Natural killer cell treated with Interleukin-12 subunit alpha and Interleukin-12 subunit beta and Interleukin-15 and Interleukin-18, amount 100 ng/mL, for 72 hours (primary cell): ENCODE results near the gene TXNDC17. TPM values are rescaled to one million over a fixed set of nuclear protein-coding genes. Genes with fewer than 3 reads are reported as not detected.
"Not testable (repeated sequence)": the region's sequence is repeated elsewhere in the genome, so short reads cannot be mapped to it uniquely, and the experiment has no call there.

ENCODE experiments used
- ATAC-seq, 2 donors: fragments of 150-1000 bp; cut with Tn5 transposase in 1 of 2; sonication (Bioruptor Pico), chemical (Tn5 transposase) in 1 of 2; 2 replicates each; pipeline ENCODE4 v1.10.0; 2021
- DNase-seq: peaks from one replicate; pipeline ENCODE4 v3.0.0; 2022; ENCODE audit warnings: low spot score
- H3K27ac Mint-ChIP-seq, 2 donors: 1 replicate in 1 of 2; 2 replicates in 1 of 2; pipeline ENCODE4 v1.8.0; 2022; ENCODE audit warnings: mixed read lengths in 2 of 2, mild to moderate bottlenecking in 1 of 2, moderate library complexity in 1 of 2
- H3K27me3 Mint-ChIP-seq, 2 donors: 1 replicate in 1 of 2; 2 replicates in 1 of 2; pipeline ENCODE4 v1.8.0; 2022; ENCODE audit warnings: mixed read lengths in 2 of 2
- H3K36me3 Mint-ChIP-seq: one replicate; pipeline ENCODE4 v1.8.0; 2022; ENCODE audit warnings: mixed read lengths
- H3K4me1 Mint-ChIP-seq, 2 donors: 1 replicate in 1 of 2; 2 replicates in 1 of 2; pipeline ENCODE4 v1.8.0; 2022; ENCODE audit warnings: low read depth in 2 of 2, mixed read lengths in 2 of 2, mild to moderate bottlenecking in 1 of 2
- H3K4me3 Mint-ChIP-seq: one replicate; pipeline ENCODE4 v1.8.0; 2022; ENCODE audit warnings: mixed read lengths
- H3K9me3 Mint-ChIP-seq: 2 replicates; pipeline ENCODE4 v1.8.0; 2022; ENCODE audit warnings: mixed read lengths
- total RNA-seq, 2 donors: library from RNA; stranded (reverse); gene quantifications; one replicate each; pipeline ENCODE4 v1.2.3, GENCODE V29; 2022

TXNDC17 gene
- total RNA-seq, 2 donors from 2014 or later, result 75.9 to 106 TPM

GRCh38 chr17:6660101-6660500, 19.2 kb downstream of the TXNDC17 start:
- no peak overlapping the region for H3K27ac Mint-ChIP-seq
- H3K27me3 Mint-ChIP-seq, result peaks cover 53 to 70% of the 10 kb centered on the region in 2 donors
- no peaks in the 10 kb centered on the region for H3K9me3 Mint-ChIP-seq

GRCh38 chr17:6660805-6661463, 20.1 kb downstream of the TXNDC17 start:
- no peak overlapping the region for H3K27ac Mint-ChIP-seq
- no peak for DNase-seq
- no peak for ATAC-seq

More at GRCh38 chr17:6660101-6660500, 19.2 kb downstream of the TXNDC17 start:
- no peaks in the 10 kb centered on the region for H3K36me3 Mint-ChIP-seq
- no peak overlapping the region for H3K4me3 Mint-ChIP-seq
- peaks cover 15 to 21% of the 10 kb centered on the region in 2 donors for H3K4me1 Mint-ChIP-seq
- DNase-seq (no peak), ATAC-seq (no peak)

GRCh38 chr17:6661464-6661848, 20.6 kb downstream of the TXNDC17 start:
- peaks cover 47 to 57% of the 10 kb centered on the region in 2 donors for H3K27me3 Mint-ChIP-seq
- no peak overlapping the region for H3K27ac Mint-ChIP-seq
- no peaks in the 10 kb centered on the region for H3K9me3 Mint-ChIP-seq
- DNase-seq (no peak), ATAC-seq (no peak)
- no peaks in the 10 kb centered on the region for H3K36me3 Mint-ChIP-seq
- H3K4me1 Mint-ChIP-seq, result peaks cover 5 to 15% of the 10 kb centered on the region in 2 donors
- H3K4me3 Mint-ChIP-seq, result no peak overlapping the region

More at GRCh38 chr17:6660805-6661463, 20.1 kb downstream of the TXNDC17 start:
- Mint-ChIP-seq H3K9me3 (no peaks in the 10 kb centered on the region), H3K4me1 (peaks cover 8 to 15% of the 10 kb centered on the region in 2 donors), H3K4me3 (no peak overlapping the region), H3K27me3 (peaks cover 50 to 61% of the 10 kb centered on the region in 2 donors), H3K36me3 (no peaks in the 10 kb centered on the region)

GRCh38 chr17:6663200-6663599, 22.3 kb downstream of the TXNDC17 start:
- ATAC-seq, H3K36me3 Mint-ChIP-seq, DNase-seq, H3K27ac Mint-ChIP-seq, H3K4me3 Mint-ChIP-seq, H3K9me3 Mint-ChIP-seq: not testable (repeated sequence)
- peaks cover 9 to 15% of the 10 kb centered on the region in 2 donors for H3K4me1 Mint-ChIP-seq
- peaks cover 49 to 54% of the 10 kb centered on the region in 2 donors for H3K27me3 Mint-ChIP-seq

- Mint-ChIP-seq H3K36me3 (no peaks in the 10 kb centered on the region), H3K4me1 (peaks cover 0 to 4% of the 10 kb centered on the region in 2 donors), H3K27ac (no peak overlapping the region), H3K4me3 (no peak overlapping the region), H3K27me3 (peaks cover 43% of the 10 kb centered on the region in 2 donors), H3K9me3 (no peaks in the 10 kb centered on the region)
- DNase-seq (no peak), ATAC-seq (peak; percentile 65 to 89)
Observed at GRCh38 chr17:6666077-6666521, 25.2 kb downstream of the TXNDC17 start.

- ATAC-seq (no peak), DNase-seq (no peak)
- H3K4me1 Mint-ChIP-seq, result peaks cover 0 to 4% of the 10 kb centered on the region in 2 donors
- H3K27me3 Mint-ChIP-seq, result peaks cover 38 to 40% of the 10 kb centered on the region in 2 donors
- H3K36me3 Mint-ChIP-seq, result no peaks in the 10 kb centered on the region
- no peaks in the 10 kb centered on the region for H3K9me3 Mint-ChIP-seq
- no peak overlapping the region for H3K4me3 Mint-ChIP-seq
- no peak overlapping the region for H3K27ac Mint-ChIP-seq
Observed at GRCh38 chr17:6666557-6666956, 25.7 kb downstream of the TXNDC17 start.

- no peak for DNase-seq
- peaks cover 32 to 35% of the 10 kb centered on the region in 2 donors for H3K27me3 Mint-ChIP-seq
- ATAC-seq, result no peak
- H3K9me3 Mint-ChIP-seq, result no peaks in the 10 kb centered on the region
- H3K36me3 Mint-ChIP-seq, result no peaks in the 10 kb centered on the region
- peaks cover 0 to 4% of the 10 kb centered on the region in 2 donors for H3K4me1 Mint-ChIP-seq
- H3K27ac Mint-ChIP-seq, result no peak overlapping the region
- H3K4me3 Mint-ChIP-seq, result no peak overlapping the region
Observed at GRCh38 chr17:6667516-6667915, 26.7 kb downstream of the TXNDC17 start.

GRCh38 chr17:6668219-6668618, 27.4 kb downstream of the TXNDC17 start:
- peaks cover 25 to 30% of the 10 kb centered on the region in 2 donors for H3K27me3 Mint-ChIP-seq
- no peak overlapping the region for H3K4me3 Mint-ChIP-seq
- H3K4me1 Mint-ChIP-seq, result peaks cover 0 to 4% of the 10 kb centered on the region in 2 donors
- no peaks in the 10 kb centered on the region for H3K9me3 Mint-ChIP-seq
- no peak for ATAC-seq
- H3K27ac Mint-ChIP-seq, result no peak overlapping the region
- no peaks in the 10 kb centered on the region for H3K36me3 Mint-ChIP-seq
- no peak for DNase-seq

GRCh38 chr17:6668727-6669425, 28.0 kb downstream of the TXNDC17 start:
- peaks cover 0 to 4% of the 10 kb centered on the region in 2 donors for H3K4me1 Mint-ChIP-seq
- ATAC-seq (no peak), DNase-seq (no peak)
- no peaks in the 10 kb centered on the region for H3K9me3 Mint-ChIP-seq
- H3K27ac Mint-ChIP-seq, result no peak overlapping the region
- H3K27me3 Mint-ChIP-seq, result peaks cover 23 to 33% of the 10 kb centered on the region in 2 donors
- no peak overlapping the region for H3K4me3 Mint-ChIP-seq
- no peaks in the 10 kb centered on the region for H3K36me3 Mint-ChIP-seq

GRCh38 chr17:6669479-6670212, 28.8 kb downstream of the TXNDC17 start:
- Mint-ChIP-seq H3K27ac (no peak overlapping the region), H3K4me3 (no peak overlapping the region), H3K27me3 (peaks cover 23 to 33% of the 10 kb centered on the region in 2 donors), H3K36me3 (no peaks in the 10 kb centered on the region), H3K4me1 (peaks cover 0 to 4% of the 10 kb centered on the region in 2 donors), H3K9me3 (no peaks in the 10 kb centered on the region)
- no peak for DNase-seq
- no peak for ATAC-seq

GRCh38 chr17:6670571-6670970, 29.7 kb downstream of the TXNDC17 start:
- H3K4me1 Mint-ChIP-seq, result peaks cover 0 to 4% of the 10 kb centered on the region in 2 donors
- no peak overlapping the region for H3K4me3 Mint-ChIP-seq
- peaks cover 26 to 30% of the 10 kb centered on the region in 2 donors for H3K27me3 Mint-ChIP-seq
- no peaks in the 10 kb centered on the region for H3K36me3 Mint-ChIP-seq
- no peaks in the 10 kb centered on the region for H3K9me3 Mint-ChIP-seq
- no peak overlapping the region for H3K27ac Mint-ChIP-seq
- no peak for DNase-seq
- ATAC-seq, result no peak

GRCh38 chr17:6670999-6671398, 30.1 kb downstream of the TXNDC17 start:
- Mint-ChIP-seq H3K27me3 (peaks cover 30 to 34% of the 10 kb centered on the region in 2 donors), H3K27ac (no peak overlapping the region), H3K36me3 (no peaks in the 10 kb centered on the region), H3K4me3 (no peak overlapping the region), H3K9me3 (no peaks in the 10 kb centered on the region), H3K4me1 (peaks cover 0 to 4% of the 10 kb centered on the region in 2 donors)
- DNase-seq (no peak), ATAC-seq (no peak)

GRCh38 chr17:6671431-6671830, 30.6 kb downstream of the TXNDC17 start:
- Mint-ChIP-seq H3K27me3 (peaks cover 32 to 35% of the 10 kb centered on the region in 2 donors), H3K27ac (no peak overlapping the region), H3K4me1 (peaks cover 0 to 4% of the 10 kb centered on the region in 2 donors), H3K4me3 (no peak overlapping the region), H3K36me3 (no peaks in the 10 kb centered on the region), H3K9me3 (no peaks in the 10 kb centered on the region)
- DNase-seq (no peak), ATAC-seq (no peak)
